Common myeloid progenitor, CD34-positive (primary cell): ENCODE measurements around the gene CRB2.
A peak's percentile ranks its signal among the peaks of the same experiment; 100 is the strongest.

Experiments used
- CTCF ChIA-PET: fragments of 350-600 bp; sonication (Branson Sonifier 250); formaldehyde crosslinking; loops from one replicate; lab custom pipeline; 2021; ENCODE audit warnings: antibody characterized with exemption; lab: Charles Lee
- POLR2A ChIA-PET: fragments of 350-600 bp; sonication (Branson Sonifier 250); formaldehyde crosslinking; loops from one replicate; lab custom pipeline; 2021; ENCODE audit warnings: antibody characterized with exemption; lab: Charles Lee
- DNase-seq, 3 donors: peaks; one replicate each; pipeline versions ENCODE4 v3.0.0 to v3.0.0-alpha.2; 2013
- H3K27ac ChIP-seq, 2 experiments: 1 replicate in 1 of 2; 2 replicates in 1 of 2; pipeline ENCODE4 v1.7.0; 2013; ENCODE audit warnings: inconsistent platforms in 2 of 2, low read length in 2 of 2, mild to moderate bottlenecking in 2 of 2, low read depth in 1 of 2, moderate library complexity in 1 of 2; ENCODE audit not compliant: severe bottlenecking in 2 of 2, insufficient read depth in 1 of 2, poor library complexity in 1 of 2
- H3K27me3 ChIP-seq, 5 experiments: replicated peaks in 2 of 5; 1 replicate in 3 of 5; 2 replicates in 2 of 5; pipeline versions ENCODE4 v1.6.1 to v1.7.0; 2013; ENCODE audit warnings: low read length in 4 of 5, mild to moderate bottlenecking in 2 of 5, moderate library complexity in 2 of 5, inconsistent platforms in 1 of 5; ENCODE audit not compliant: insufficient read depth in 5 of 5, control insufficient read depth in 4 of 5
- H3K36me3 ChIP-seq, 4 experiments: 1 replicate in 2 of 4; 2 replicates in 2 of 4; pipeline versions ENCODE4 v1.6.1 to v1.7.0; 2013; ENCODE audit warnings: low read length in 3 of 4, control low read depth in 1 of 4, mild to moderate bottlenecking in 1 of 4; ENCODE audit not compliant: control insufficient read depth in 4 of 4, insufficient read depth in 4 of 4
- H3K4me1 ChIP-seq, 4 experiments: 1 replicate in 3 of 4; 2 replicates in 1 of 4; pipeline versions ENCODE4 v1.6.1 to v1.7.1; 2013; ENCODE audit warnings: low read length in 3 of 4, mild to moderate bottlenecking in 3 of 4, control low read depth in 1 of 4, inconsistent platforms in 1 of 4, moderate library complexity in 1 of 4; ENCODE audit not compliant: control insufficient read depth in 4 of 4, insufficient read depth in 4 of 4; ENCODE audit errors: control extremely low read depth in 1 of 4
- H3K4me3 ChIP-seq, 7 experiments: 1 replicate in 4 of 7; 2 replicates in 3 of 7; pipeline versions ENCODE4 v1.5.1 to v1.7.0; 2013; ENCODE audit warnings: mild to moderate bottlenecking in 7 of 7, low read length in 6 of 7, moderate library complexity in 6 of 7, inconsistent platforms in 2 of 7, low read depth in 2 of 7, control low read depth in 1 of 7; ENCODE audit not compliant: insufficient read depth in 4 of 7, control insufficient read depth in 1 of 7; ENCODE audit errors: extremely low read depth in 1 of 7
- H3K9me3 ChIP-seq, 5 experiments: 1 replicate in 4 of 5; 2 replicates in 1 of 5; pipeline versions ENCODE4 v1.6.1 to v1.7.1; 2013; ENCODE audit warnings: low read length in 4 of 5, mild to moderate bottlenecking in 2 of 5, inconsistent platforms in 1 of 5, low read depth in 1 of 5, moderate library complexity in 1 of 5; ENCODE audit not compliant: control insufficient read depth in 4 of 5, insufficient read depth in 2 of 5; ENCODE audit errors: control extremely low read depth in 1 of 5
- WGBS: methylation state at CpG from one replicate; pipeline ENCODE4 v1.1.5; 2013; ENCODE audit not compliant: insufficient coverage; 5-methylcytosine and 5-hydroxymethylcytosine counted together

CRB2 gene

GRCh38 chr9:123380852-123381705 is 25.1 kb downstream of the CRB2 start:
- CTCF ChIA-PET, result interaction anchor here (0.8 to 11.3 kb wide), 4 partner anchors 10 to 28 kb away, joined by 3 to 225 read pairs (median 3); partner anchors contain the start of gene CRB2

GRCh38 chr9:123382653-123383511 is 26.9 kb downstream of the CRB2 start:
- POLR2A ChIA-PET, result no interaction called here
- peaks cover 0 to 8% (median 3%) of the 10 kb centered on the region in 4 experiments for H3K36me3 ChIP-seq
- no peak overlapping the region for H3K27ac ChIP-seq
- DNase-seq, result no peak
- no peaks in the 10 kb centered on the region for H3K9me3 ChIP-seq
- CTCF ChIA-PET, result interaction anchor here (0.6 to 11.3 kb wide), 6 partner anchors 16 to 319 kb away, joined by 3 to 225 read pairs (median 4); partner anchors contain the start of gene CRB2
- H3K4me1 ChIP-seq, result peaks cover 0 to 2% (median 0%) of the 10 kb centered on the region in 4 experiments
- H3K4me3 ChIP-seq, result no peak overlapping the region
- WGBS, result 97% methylated on average over 25 of the region's 27 CpGs
- H3K27me3 ChIP-seq, result no peaks in the 10 kb centered on the region

More at GRCh38 chr9:123380852-123381705, 25.1 kb downstream of the CRB2 start:
- no peak for DNase-seq
- Histone ChIP-seq H3K27me3 (no peaks in the 10 kb centered on the region), H3K4me3 (no peak overlapping the region), H3K9me3 (no peaks in the 10 kb centered on the region), H3K27ac (no peak overlapping the region), H3K36me3 (peaks cover 0 to 8% (median 2%) of the 10 kb centered on the region in 4 experiments), H3K4me1 (peaks cover 0 to 11% (median 10%) of the 10 kb centered on the region in 4 experiments)
- WGBS, result 99% methylated on average over 16 of the region's 28 CpGs
- POLR2A ChIA-PET, result no interaction called here

DNA sequence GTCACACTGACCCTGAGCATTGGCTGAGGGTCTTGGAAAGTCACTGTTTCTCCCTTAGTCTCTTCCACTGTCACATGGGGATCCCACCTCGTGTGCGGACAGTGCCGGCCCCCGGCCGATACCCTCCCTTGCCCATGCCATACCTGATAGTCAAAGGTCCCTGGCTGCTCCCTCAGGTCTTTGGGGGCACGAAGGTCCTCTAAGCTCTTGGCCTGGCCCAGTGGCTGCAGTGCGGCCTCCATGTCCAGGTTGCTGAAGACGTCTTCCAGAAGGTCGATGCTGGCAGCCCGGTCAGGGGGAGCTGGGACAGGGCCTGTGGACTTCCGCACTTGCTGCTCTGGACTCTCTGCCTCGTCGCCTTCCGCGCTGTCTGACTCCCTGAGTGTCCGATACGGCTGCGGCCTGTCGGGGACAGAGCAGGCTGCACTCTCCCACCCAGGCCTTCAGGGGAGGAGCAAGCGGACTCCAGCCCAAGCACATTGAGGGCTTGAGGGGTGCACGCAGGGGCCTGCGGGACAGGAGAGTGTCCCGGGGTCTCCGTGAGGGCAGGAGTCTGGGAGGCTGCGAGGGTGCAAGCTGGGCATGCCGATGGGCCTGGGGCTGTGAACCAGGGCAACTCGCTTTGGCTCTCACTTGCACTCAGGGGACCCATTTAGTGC is 27.6 kb downstream of the CRB2 start:
- ChIA-PET CTCF (interaction anchor here (0.6 to 11.3 kb wide), 6 partner anchors 8 to 31 kb away, joined by 4 to 225 read pairs (median 12); partner anchors contain the start of gene CRB2), POLR2A (no interaction called here)
- H3K27ac ChIP-seq, result no peak overlapping the region
- no peaks in the 10 kb centered on the region for H3K9me3 ChIP-seq
- no peak for DNase-seq
- peaks cover 0 to 8% (median 3%) of the 10 kb centered on the region in 4 experiments for H3K36me3 ChIP-seq
- H3K4me3 ChIP-seq, result no peak overlapping the region
- H3K27me3 ChIP-seq, result no peaks in the 10 kb centered on the region
- 95% methylated on average over 23 of the region's 27 CpGs for WGBS
- H3K4me1 ChIP-seq, result peaks cover 0 to 2% (median 0%) of the 10 kb centered on the region in 4 experiments

DNA sequence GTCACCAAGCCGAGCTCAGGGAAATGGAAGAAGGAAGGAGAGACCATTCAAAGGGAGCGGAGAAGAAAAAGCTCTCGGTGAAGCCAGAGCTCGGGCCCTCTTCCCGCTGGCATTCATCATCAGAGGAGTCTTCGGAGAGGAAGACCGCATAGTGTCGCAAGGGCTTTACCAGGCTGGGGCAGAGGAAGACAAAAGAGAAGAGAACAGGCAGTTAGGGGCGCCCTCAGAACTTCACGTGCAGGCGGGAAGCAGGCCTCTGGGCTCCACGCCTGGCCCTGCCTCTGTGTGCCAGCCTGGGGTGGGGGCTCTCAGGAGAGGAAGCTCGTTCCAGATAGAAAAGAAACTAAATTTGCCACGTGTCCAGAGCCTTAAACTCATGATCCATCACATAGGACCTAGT is 31.7 kb downstream of the CRB2 start:
- POLR2A ChIA-PET, result no interaction called here
- peak in 1 of 3 donors; percentile 35 for DNase-seq
- CTCF ChIA-PET, result interaction anchor here (1.1 to 11.3 kb wide), 6 partner anchors 10 to 283 kb away, joined by 3 to 225 read pairs (median 3); partner anchors contain the start of gene CRB2

GRCh38 chr9:123389070-123389469 is 33.1 kb downstream of the CRB2 start:
- no peaks in the 10 kb centered on the region for H3K27me3 ChIP-seq
- 95% methylated on average over 9 of the region's 10 CpGs for WGBS
- H3K36me3 ChIP-seq, result peaks cover 0 to 3% (median 0%) of the 10 kb centered on the region in 4 experiments
- POLR2A ChIA-PET, result no interaction called here
- no peak overlapping the region for H3K4me3 ChIP-seq
- no peak overlapping the region for H3K27ac ChIP-seq
- no peaks in the 10 kb centered on the region for H3K9me3 ChIP-seq
- CTCF ChIA-PET, result interaction anchor here (1.1 to 11.3 kb wide), 3 partner anchors 11 to 36 kb away, joined by 3 to 225 read pairs (median 6); partner anchors contain the start of gene CRB2
- H3K4me1 ChIP-seq, result peaks cover 0 to 5% (median 1%) of the 10 kb centered on the region in 4 experiments
- no peak for DNase-seq

More for the DNA sequence above, 31.7 kb downstream of the CRB2 start:
- H3K4me1 ChIP-seq, result peaks cover 0 to 5% (median 1%) of the 10 kb centered on the region in 4 experiments
- peaks cover 0 to 3% (median 1%) of the 10 kb centered on the region in 4 experiments for H3K36me3 ChIP-seq
- 75% methylated on average over 11 of the region's 14 CpGs for WGBS
- no peak overlapping the region for H3K4me3 ChIP-seq
- no peak overlapping the region for H3K27ac ChIP-seq
- no peaks in the 10 kb centered on the region for H3K9me3 ChIP-seq
- H3K27me3 ChIP-seq, result no peaks in the 10 kb centered on the region

GRCh38 chr9:123389698-123390097 is 33.7 kb downstream of the CRB2 start:
- H3K9me3 ChIP-seq, result no peaks in the 10 kb centered on the region
- H3K27me3 ChIP-seq, result no peaks in the 10 kb centered on the region
- ChIA-PET POLR2A (no interaction called here), CTCF (interaction anchor here (1.7 to 11.3 kb wide), 2 partner anchors 10 to 37 kb away, joined by 6 to 225 read pairs; partner anchors contain the start of gene CRB2)
- DNase-seq, result no peak
- H3K4me3 ChIP-seq, result no peak overlapping the region
- H3K4me1 ChIP-seq, result peaks cover 0 to 5% (median 1%) of the 10 kb centered on the region in 4 experiments
- H3K27ac ChIP-seq, result no peak overlapping the region
- peaks cover 0 to 3% (median 0%) of the 10 kb centered on the region in 4 experiments for H3K36me3 ChIP-seq
- 80% methylated on average over 12 of the region's 12 CpGs for WGBS
